GM21367 (cell line): ENCODE measurements around the gene ARRDC4.
"Not testable (repeated sequence)": the region's sequence is repeated elsewhere in the genome, so short reads cannot be mapped to it uniquely, and the experiment has no call there.

Experiments used
- ATAC-seq: cut with Tn5 transposase; IDR thresholded peaks from one replicate; pipeline ENCODE4 v1.9.1; 2021; ENCODE audit not compliant: unreplicated experiment

The ARRDC4 gene

DNA sequence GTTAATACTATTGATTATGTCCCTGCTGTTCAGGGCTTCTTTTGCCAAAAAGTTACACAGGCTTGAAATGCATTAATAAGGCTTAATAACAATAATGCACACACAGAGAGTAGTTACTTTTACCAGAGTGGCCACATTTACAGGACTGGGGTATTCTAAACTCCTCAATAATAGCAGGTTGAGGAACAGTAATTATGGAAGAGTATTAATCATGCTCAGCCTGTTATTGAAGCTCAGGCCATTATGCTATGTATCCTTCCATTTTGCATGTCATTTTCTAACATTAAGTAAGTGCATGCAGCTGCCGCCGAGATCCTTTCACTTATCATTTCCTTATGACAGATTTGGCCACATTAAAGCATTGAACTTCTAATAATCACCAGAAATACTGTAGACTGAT is 5.7 kb downstream of the ARRDC4 start:
- ATAC-seq, result no peak

DNA sequence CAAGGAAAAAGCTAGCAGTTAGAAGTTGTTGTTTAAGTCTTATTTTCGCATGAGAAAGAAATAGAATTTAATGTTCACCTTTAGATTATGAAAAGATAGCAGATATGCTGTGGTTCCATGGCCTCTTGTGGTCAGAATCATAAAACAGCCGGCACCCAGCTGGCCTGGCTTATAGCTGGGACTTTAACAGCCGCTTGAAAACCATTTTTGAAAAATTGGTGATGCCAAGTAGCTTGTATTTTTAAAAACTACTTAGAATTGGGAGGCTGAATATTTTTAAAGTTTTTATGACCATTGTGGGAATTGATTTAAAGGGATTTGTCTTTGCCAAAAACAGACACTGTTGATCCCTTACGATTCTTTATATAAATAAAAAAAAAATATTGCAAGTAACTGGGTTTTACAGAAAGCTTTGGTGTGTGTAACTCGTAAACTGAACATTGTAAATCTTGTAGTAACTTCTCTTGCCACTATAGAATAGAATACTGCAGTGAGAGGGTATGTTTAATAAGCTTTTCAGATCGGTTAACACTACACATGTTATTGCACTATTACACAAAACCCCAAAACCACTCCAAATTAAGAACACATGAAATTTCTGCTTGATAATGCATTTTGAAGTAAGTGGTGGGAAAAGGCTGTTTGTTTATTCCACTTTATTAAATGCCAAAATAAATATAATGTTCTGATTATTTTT is 6.6 kb downstream of the ARRDC4 start:
- no peak for ATAC-seq

DNA sequence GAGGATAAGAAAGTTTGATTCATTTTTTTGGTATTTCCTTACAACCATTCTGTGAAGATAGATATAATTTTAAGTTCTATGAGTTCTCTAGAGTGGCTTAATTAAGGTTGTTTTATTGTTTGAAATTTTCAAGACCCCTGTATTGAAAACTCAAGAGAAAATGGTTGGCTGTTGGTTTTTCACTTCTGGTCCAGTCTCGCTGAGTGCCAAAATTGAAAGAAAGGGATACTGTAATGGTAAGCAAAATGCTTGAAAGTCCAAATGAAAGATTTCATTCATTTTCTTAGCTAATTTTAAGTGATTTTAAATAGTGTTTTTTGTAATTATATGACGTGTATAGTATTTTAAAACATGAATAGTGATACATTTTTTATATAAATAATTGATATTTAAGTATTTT is 7.4 kb downstream of the ARRDC4 start:
- no peak for ATAC-seq

DNA sequence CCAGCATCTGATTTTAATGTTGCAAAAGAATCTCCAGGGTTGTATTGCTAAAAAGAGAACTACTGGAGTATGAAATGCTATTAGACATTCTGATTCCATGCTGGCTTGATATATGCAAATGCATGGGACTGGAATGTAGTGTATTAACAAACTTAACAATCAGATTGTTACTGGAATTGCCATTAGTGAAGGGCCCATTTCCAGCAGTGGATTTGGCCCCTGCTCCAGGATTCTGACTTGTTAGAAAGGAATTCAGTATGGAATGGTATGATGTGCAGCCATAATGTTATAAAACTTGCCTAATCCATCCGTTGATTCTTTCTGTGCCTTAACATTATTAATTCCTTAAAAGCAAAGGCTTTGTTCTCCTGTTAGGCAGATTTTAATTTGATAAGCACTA is 7.9 kb downstream of the ARRDC4 start:
- ATAC-seq, result no peak

DNA sequence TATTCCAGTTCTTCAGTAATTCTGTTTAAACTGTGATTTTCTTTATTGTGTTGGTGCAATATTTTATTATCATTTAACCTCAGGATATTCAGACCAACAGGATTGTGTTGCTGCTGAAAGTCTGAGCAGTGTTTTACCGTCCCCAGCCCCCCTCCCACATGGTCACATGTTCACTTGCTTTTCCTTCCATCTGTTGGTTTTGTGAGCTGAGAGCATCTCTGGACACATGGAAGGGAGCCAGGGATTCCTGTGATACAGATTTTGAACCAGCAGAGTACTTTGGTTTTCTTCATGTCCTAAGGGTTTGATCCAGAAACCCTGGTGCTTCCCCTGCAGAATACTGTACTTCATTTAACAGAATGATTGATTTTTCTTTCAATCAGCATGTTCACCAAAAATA is 11.9 kb downstream of the ARRDC4 start:
- no peak for ATAC-seq

DNA sequence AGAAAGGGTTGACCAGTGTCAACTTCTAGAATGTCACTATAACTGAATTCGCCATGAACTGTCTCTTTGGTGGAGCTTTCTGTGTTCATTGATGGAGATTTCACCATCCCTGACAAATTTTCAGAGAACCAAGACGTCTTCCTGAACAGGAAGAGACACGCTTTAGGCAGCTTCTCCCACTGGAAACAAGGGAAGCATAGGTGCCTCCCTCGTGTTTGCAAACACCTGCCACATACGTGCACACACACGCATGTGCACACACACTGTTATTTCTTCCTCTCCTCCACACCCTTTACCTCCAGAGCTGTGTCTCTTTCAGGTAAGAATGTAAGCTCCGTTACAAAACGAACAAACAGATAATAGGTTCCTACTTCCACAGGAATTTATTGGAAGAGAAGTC is 15.6 kb downstream of the ARRDC4 start:
- ATAC-seq, result no peak

DNA sequence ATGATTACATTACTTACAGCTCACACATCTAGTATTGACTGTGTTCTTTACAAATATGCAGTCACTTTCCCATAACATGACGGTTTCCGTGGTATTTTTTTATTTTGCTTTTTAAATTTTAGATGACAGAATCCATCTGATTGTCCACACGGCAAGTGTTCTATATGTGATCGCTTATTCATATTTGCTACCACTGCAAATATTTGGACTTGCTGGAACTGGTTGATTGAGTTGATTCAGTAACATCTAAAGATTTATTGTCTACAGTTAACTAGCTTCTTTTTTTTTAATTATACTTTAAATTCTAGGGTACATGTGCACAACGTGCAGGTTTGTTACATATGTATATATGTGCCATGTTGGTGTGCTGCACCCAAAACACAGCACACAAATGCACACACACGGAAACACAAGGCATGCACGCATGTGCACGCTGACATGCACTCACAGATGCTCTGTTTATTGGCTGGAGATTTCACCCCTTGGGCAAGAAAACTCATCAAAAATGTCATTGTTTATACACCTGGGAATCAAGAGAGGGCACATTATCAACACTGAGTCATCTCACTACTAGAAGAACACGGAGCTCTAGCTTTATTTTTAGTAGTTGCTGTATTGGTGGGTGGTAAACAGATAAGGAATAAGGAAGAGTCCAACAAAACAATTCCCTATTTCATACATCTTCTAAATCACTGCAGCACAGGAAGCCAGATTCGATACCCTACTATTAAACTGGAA is 16.4 kb downstream of the ARRDC4 start:
- no peak for ATAC-seq

DNA sequence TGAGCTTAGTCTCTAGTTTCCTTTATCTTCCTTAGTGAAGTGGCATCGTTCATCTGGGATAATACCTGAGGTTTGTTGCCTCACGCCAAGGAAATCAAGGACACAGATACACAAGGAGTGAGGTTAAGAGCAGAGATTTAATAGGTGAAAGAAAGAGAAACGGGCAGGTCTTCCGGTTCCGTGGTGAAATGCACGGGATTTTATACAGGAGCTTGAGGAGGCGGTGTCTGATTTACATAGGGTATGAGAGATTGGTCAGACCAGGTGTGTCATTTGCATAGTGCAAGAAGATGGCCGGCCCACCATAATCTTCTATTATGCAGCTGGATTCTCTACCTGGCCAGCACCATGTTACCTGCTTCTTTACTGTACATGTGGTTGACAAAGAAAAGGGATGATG is 17.2 kb downstream of the ARRDC4 start:
- no peak for ATAC-seq

DNA sequence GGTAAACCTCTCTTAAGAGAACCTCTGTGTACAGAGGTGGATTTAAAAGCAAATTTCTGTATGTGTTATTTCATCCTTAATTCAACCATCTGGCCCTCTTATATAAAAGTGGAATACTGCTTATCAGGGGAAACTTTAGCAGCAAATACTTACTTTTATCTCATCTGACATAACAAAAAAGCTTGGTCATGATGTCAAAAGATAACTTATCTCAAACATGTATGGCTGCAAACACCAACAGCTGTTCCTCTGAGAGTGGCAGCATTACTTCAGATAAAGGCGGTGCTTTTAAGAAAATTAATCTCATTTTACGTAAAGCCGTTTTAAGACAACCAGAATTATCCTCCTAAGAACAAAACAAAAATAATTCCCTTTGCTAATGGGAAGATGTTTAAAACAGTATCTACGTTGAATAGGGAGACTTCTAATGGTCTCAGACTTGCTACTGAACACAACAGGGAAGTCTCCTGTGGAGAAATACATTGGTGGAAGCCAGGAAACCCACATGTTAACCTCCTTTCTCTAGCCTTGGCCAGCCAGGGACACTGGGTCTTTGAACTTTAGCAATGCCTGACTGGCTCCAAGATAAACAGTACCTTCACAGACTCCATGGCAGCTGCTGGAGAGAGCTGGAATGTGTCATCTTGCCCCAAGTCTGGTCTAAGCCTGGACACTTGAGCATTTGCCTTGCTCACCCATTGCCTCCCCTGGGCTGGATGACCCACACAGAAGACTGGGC is 18.1 kb downstream of the ARRDC4 start:
- no peak for ATAC-seq

DNA sequence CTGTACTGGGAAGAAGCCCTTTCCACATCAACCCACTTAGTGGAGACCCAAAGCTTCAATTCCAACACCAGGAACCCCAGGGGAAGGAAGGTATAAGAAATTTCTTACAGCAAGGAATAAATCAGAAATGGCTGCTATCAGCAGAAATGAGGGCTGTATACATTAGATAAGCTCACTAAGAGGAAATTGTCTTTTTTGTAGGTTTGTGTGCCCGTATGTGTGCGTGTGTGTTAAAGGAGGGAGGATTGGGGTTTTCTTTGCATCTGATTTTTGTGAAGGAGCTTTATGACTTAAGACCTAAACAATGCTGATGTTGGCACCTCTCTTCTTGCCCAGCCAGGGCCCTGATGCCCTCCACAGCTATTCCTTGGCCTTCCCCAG is 18.6 kb downstream of the ARRDC4 start:
- no peak for ATAC-seq

DNA sequence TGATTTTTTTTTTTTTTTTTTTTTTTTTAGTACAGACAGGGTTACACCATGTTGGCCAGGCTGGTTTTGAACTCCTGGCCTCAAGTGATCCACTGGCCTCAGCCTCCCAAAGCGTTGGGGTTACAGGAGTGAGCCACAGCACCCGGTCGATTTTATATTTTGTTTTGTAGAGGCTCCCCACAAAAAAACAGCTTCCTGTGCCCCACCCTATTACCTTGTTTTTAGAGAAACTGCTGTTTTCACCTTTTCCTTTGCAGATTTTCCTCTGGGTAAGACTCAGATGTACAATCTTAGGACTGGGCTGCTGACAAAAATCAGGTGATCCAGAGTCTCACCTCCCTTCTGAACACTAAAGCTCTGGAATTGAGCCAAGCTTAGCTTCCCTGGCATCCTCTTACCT is 20.6 kb downstream of the ARRDC4 start:
- no peak for ATAC-seq

DNA sequence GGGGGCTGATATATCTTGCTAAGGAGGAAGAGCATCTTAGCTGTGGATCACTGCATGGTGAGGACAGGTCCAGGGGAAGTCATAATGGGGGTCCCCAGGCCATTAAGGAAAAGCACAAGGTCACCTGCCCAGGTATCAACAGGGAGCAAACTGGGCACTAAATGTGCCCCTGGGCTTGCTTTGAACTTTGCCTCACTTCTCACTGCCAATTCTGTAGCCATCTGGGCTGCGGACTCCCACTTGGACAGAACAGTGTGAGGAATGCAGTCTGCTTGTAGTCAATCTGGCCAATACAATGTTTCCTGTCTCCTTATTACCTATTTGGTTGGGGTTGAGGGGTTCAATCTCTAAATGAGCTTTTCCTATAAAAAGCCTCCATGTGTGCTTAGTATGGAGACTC is 21.3 kb downstream of the ARRDC4 start:
- ATAC-seq, result no peak

DNA sequence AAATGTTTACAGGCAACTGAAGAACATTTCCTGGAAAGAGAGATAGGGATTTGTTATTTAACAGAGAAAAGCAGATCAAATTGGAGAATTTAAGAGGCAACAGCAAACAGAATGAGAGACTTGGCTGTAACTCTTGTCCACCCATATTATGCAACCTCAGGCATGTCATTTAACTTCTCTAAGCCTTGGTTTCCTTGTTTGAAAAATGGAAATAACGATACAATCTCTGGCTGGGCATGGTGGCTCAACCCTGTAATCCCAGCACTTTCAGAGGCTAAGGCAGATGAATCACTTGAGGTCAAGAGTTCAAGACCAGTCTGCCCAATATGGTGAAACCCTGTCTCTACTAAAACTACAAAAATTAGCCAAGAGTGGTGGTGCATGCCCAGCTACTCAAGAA is 23.7 kb downstream of the ARRDC4 start:
- ATAC-seq, result no peak

DNA sequence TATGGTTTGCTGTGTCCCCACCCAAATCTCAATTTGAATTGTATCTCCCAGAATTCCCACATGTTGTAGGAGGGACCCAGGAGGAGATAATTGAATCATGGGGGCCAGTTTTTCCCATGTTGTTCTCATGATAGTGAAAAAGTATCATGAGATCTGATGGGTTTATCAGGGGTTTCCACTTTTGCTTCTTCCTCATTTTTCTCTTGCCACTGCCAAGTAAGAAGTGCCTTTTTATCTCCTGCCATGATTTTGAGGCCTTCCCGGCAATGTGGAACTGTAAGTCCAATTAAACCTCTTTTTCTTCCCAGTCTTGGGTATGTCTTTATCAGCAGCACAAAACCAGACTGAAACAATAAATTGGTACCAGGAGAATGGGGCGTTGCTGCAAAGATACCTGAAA is 25.5 kb downstream of the ARRDC4 start:
- ATAC-seq, result not testable (repeated sequence)

DNA sequence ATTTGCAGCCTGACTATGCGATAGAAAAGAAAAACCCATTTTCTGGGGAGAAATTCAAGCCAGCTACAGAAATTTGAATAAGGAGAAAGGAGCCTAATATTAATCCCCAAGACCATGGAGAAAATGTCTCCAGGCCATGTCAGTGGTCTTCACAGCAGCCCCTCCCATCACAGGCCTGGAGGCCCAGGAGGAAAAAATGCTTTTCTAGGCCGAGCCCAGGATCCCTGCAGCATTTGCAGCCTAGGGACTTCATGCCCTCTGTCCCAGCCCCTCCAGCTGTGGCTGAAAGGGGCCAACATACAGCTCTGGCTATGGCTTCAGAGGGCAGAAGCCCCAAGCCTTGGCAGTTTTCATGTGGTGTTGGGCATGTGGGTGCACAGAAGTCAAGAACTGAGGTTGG is 26.3 kb downstream of the ARRDC4 start:
- no peak for ATAC-seq

DNA sequence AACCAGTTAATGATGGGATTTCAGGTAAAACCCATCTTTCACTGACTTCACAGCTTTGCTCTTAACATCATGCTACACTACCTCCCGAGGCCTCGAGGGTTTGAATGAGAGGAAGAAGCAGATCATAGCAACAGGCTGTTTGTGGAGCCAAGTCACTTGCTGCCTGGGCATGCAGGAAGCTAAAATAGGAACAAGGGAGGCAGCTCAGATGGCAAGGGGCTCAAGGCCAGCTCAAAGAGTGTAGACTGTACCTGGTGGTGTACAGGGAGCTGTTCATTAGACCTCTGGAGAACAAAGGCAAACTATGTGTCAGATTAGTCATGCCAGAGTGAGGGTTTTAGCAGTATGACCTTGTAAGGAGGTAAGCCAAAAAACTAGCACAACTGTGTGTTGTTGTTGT is 28.8 kb downstream of the ARRDC4 start:
- ATAC-seq, result no peak

DNA sequence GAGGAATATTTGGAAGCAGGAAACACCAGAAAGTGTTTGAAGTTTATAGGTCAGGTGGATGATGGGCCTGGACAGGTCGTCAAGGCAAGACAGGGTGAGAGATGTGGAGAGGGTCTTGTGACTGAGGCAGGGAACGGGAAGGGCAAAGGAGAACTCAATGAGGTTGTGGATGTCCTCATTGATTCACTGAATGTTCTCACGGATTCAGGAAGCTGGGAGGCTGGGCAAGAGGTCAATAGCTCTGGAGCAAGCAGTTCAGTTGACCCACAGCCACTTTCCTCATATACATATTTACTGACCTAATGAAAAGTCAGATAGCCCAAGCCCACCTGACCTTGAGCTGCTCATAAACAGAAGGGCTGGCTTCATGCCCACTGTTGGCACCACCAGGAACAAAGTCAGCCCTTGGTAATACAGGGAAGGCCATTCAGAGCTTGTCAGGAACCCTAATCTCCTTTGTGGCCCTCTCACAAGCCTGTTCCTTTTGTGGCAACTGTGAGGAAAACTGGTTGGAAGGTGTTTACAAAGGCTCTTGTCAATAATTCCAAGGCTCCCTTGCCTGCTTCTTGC is 31.6 kb downstream of the ARRDC4 start:
- ATAC-seq, result no peak

DNA sequence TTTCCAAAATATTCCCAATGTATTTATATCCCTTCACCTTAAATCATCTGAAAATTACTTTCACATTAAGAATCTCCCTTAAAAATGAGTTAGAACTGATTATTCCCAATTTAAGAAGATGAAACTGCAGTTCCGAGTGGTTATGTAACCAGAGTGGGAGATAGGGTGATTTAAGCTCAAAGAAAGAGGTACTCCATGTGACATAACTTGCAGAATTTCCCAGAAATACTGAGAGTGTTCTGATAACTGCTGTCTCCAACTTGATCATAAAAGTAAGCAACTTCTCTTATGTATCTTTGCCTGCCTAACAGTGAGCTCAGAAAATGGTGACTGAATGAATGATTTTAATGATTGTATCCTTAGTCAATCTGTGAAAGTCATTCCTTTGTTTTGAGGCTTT is 32.3 kb downstream of the ARRDC4 start:
- ATAC-seq, result no peak

DNA sequence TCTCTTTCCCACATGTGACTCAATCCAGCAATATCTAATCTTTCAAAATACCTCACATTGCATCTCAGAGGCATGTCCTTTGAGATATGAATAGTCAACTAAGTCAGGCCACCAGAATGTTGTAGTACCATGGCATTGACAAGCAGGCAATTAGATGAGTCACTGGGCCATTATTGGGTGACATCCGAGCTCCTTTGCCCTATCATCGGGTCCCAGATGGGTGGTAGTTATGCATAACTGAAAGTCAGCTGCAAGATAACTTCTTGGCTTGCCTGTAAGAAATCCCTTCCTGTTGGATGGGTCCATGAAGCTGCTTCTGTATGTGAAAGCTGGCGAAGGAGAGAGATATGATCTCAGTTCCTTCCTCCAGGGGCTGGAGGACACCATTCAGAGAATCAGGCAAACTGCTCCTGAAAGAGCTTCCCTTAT is 32.8 kb downstream of the ARRDC4 start:
- no peak for ATAC-seq

DNA sequence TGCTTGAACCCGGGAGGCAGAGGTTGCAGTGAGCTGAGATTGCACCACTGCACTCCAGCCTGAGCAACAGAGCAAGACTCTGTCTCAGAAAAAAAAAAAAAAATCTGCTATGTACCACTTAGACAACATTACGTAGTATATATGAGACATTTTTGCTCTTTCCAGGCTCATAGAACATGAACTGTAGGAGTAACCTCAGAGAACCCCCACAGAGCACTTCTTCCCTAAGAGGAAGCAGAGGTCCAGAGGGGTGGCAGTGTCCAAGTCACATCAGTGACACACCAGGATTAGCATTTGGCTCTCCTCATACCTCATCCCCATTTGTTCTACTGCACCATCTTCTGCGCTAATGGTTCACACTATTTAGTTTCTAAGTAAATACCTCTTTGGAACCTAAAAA is 33.7 kb downstream of the ARRDC4 start:
- ATAC-seq, result no peak

DNA sequence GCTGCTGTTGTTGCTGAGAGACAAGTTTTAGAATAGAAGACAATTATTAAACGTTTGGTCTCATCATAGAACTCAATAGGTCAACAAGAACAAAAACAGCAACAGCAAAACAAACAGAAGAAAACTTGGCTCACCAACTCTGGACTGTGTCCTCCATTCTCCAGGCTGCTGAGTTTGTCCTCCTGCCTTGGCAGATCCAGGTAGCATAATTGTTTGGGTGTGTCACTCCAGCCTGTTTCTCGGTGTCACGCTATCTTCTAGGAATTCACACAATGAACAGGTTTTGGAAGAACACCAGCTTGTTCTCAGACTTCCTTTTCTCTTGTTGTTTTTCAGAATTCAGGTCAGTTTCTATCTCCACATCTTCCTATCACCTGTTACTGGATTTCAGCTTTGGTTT is 34.7 kb downstream of the ARRDC4 start:
- no peak for ATAC-seq
